Natural killer cell (primary cell): Measurements from ENCODE around the gene ICA1L. TPM values are rescaled to one million over a fixed set of nuclear protein-coding genes. Genes with fewer than 3 reads are reported as not detected.

Experiments used
- ATAC-seq, 3 donors: fragments of 150-1000 bp in 2 of 3; fragments of 200-7000 bp in 1 of 3; cut with Tn5 transposase; 1 replicate in 1 of 3; 2 replicates in 2 of 3; pipeline ENCODE4 v1.10.0; 2021; ENCODE audit warnings: mild to moderate bottlenecking in 2 of 3, moderate library complexity in 2 of 3
- DNase-seq, 2 donors: peaks; one replicate each; pipeline versions ENCODE4 v3.0.0 to v3.0.0-alpha.2; 2013 to 2021; ENCODE audit warnings: mixed read lengths in 1 of 2
- H3K27ac ChIP-seq: one replicate; pipeline ENCODE4 v1.5.1; 2013; ENCODE audit warnings: mild to moderate bottlenecking, low read length
- H3K27me3 ChIP-seq: one replicate; pipeline ENCODE4 v1.6.1; 2013; ENCODE audit warnings: low read length; ENCODE audit not compliant: control insufficient read depth, insufficient read depth
- H3K36me3 ChIP-seq: one replicate; pipeline ENCODE4 v1.6.1; 2013; ENCODE audit warnings: low read length; ENCODE audit not compliant: control insufficient read depth, insufficient read depth
- H3K4me1 ChIP-seq: one replicate; pipeline ENCODE4 v1.6.1; 2013; ENCODE audit warnings: low read length; ENCODE audit not compliant: control insufficient read depth, insufficient read depth
- H3K4me3 ChIP-seq: one replicate; pipeline ENCODE4 v1.5.1; 2013; ENCODE audit warnings: low read length
- H3K9me3 ChIP-seq: one replicate; pipeline ENCODE4 v1.6.1; 2013; ENCODE audit warnings: low read length; ENCODE audit not compliant: control insufficient read depth, insufficient read depth
- H3K27ac Mint-ChIP-seq, 2 donors: one replicate each; pipeline ENCODE4 v1.8.0; 2022; ENCODE audit warnings: mild to moderate bottlenecking in 2 of 2, mixed read lengths in 2 of 2, moderate library complexity in 1 of 2
- H3K27me3 Mint-ChIP-seq, 2 donors: one replicate each; pipeline ENCODE4 v1.8.0; 2022; ENCODE audit warnings: low read depth in 2 of 2, mixed read lengths in 2 of 2
- H3K36me3 Mint-ChIP-seq: one replicate; pipeline ENCODE4 v1.8.0; 2022; ENCODE audit warnings: mixed read lengths
- H3K4me1 Mint-ChIP-seq, 2 donors: one replicate each; pipeline ENCODE4 v1.8.0; 2022; ENCODE audit warnings: mixed read lengths in 2 of 2
- H3K4me3 Mint-ChIP-seq: one replicate; pipeline ENCODE4 v1.8.0; 2022; ENCODE audit warnings: mild to moderate bottlenecking, moderate library complexity, mixed read lengths
- H3K9me3 Mint-ChIP-seq, 2 donors: one replicate each; pipeline ENCODE4 v1.8.0; 2022; ENCODE audit warnings: mixed read lengths in 2 of 2
- WGBS: methylation state at CpG from one replicate; pipeline ENCODE4 v1.1.7; 2013; ENCODE audit warnings: missing lambda C conversion rate; ENCODE audit not compliant: insufficient coverage; 5-methylcytosine and 5-hydroxymethylcytosine counted together
- intact Hi-C: fragments of 100-400 bp; cut with micrococcal nuclease; formaldehyde crosslinking; loops from one replicate; pipeline ENCODE4 v1.14.2; 2022
- total RNA-seq, 4 donors: library from RNA; stranded (reverse); fragments of 120-200 nt in 1 of 4; gene quantifications; one replicate each; pipeline versions ENCODE4 v1.2.3 to v1.2.4, GENCODE V29; 2013 to 2022
- TF ChIP-seq, protein P1 (sequence below): fragments of 200-600 bp; IDR thresholded peaks from one replicate; pipeline ENCODE4 v1.8.0; 2022; ENCODE audit warnings: antibody characterized with exemption

Gene ICA1L
- total RNA-seq, 3 donors from 2014 or later (not counting 1 experiment from before 2014, with no cell fraction given): 9.0 to 15.5 (median 10.4) TPM

DNA sequence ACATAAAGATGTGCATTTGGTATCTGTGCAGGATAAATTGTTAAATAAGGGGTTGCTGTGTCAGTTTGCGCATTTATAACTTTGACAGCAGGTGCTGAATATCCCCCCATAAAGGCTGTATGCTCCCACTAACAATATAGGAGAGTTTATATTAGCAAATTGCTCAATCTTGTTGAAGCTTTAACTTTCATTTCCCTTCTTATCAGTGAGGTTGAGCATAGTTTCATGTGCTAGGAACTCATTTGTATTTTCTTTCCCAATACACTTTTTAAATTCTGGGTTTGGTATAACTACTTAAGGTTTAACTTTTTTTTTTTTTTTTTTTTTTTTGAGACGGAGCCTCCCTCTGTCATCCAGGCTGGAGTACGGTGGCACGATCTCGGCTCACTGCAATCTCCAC lies 147.8 kb downstream of the ICA1L start:
- Mint-ChIP-seq H3K9me3 (no peaks in the 10 kb centered on the region), H3K36me3 (no peaks in the 10 kb centered on the region), H3K27ac (no peak overlapping the region), H3K4me3 (no peak overlapping the region), H3K27me3 (no peaks in the 10 kb centered on the region), H3K4me1 (peaks cover 0 to 2% of the 10 kb centered on the region in 2 donors)
- peaks cover 8% of the 10 kb centered on the region for H3K36me3 ChIP-seq
- DNase-seq: no peak
- no peaks in the 10 kb centered on the region for H3K27me3 ChIP-seq
- no peak for ATAC-seq
- no peaks in the 10 kb centered on the region for H3K9me3 ChIP-seq
- H3K27ac ChIP-seq: no peak overlapping the region
- H3K4me1 ChIP-seq: no peaks in the 10 kb centered on the region
- intact Hi-C loops: no loop called here
- 98% methylated on average over 4 of the region's 5 CpGs for WGBS
- TF ChIP-seq, protein P1, sequence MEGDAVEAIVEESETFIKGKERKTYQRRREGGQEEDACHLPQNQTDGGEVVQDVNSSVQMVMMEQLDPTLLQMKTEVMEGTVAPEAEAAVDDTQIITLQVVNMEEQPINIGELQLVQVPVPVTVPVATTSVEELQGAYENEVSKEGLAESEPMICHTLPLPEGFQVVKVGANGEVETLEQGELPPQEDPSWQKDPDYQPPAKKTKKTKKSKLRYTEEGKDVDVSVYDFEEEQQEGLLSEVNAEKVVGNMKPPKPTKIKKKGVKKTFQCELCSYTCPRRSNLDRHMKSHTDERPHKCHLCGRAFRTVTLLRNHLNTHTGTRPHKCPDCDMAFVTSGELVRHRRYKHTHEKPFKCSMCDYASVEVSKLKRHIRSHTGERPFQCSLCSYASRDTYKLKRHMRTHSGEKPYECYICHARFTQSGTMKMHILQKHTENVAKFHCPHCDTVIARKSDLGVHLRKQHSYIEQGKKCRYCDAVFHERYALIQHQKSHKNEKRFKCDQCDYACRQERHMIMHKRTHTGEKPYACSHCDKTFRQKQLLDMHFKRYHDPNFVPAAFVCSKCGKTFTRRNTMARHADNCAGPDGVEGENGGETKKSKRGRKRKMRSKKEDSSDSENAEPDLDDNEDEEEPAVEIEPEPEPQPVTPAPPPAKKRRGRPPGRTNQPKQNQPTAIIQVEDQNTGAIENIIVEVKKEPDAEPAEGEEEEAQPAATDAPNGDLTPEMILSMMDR: no peak
- H3K4me3 ChIP-seq: no peak overlapping the region

Other genes with a start within 250 kb of the ICA1L start
- 10 to 100 TPM; 11.6 to 14.2 (median 13.1) TPM for gene FAM117B, start 236.8 kb downstream of the ICA1L start, total RNA-seq
- 10 to 100 TPM in 2 of 3 donors, 1 to 10 TPM in 1; 7.8 to 14.5 (median 12.9) TPM for gene WDR12, start 39.9 kb upstream of the ICA1L start, total RNA-seq
- 10 to 100 TPM; 15.7 to 18.8 (median 16.0) TPM for gene CARF, start 40.5 kb upstream of the ICA1L start, total RNA-seq
- gene NBEAL1, start 143.1 kb upstream of the ICA1L start, total RNA-seq: 10 to 100 TPM; 12.2 to 19.7 (median 12.9) TPM